ENCODE measurements around the gene CPT1B. TPM values are rescaled to one million over a fixed set of nuclear protein-coding genes. Genes with fewer than 3 reads are reported as not detected.
A peak's percentile ranks its signal among the peaks of the same experiment; 100 is the strongest.

Gene CPT1B
- polyA plus RNA-seq, 1 experiment, result 4.3 TPM

GRCh38 chr22:50531962-50532674 lies 46.1 kb downstream of the CPT1B start:
- Histone ChIP-seq H3K27me3 (ENCODE audit: control insufficient read depth, insufficient read depth, low read length) (no peaks in the 10 kb centered on the region), H3K36me3 (ENCODE audit: control insufficient read depth, insufficient read depth, low read length) (no peaks in the 10 kb centered on the region), H3K4me3 (ENCODE audit: low read depth, low read length) (peak overlapping the region; percentile 59)
- no peak for TF ChIP-seq CTCF (IDR thresholded peaks at IDR 0.05; ENCODE audit: insufficient read depth, low read depth, low read length)
- CTCF ChIA-PET, result interaction anchor here (1.0 to 1.3 kb wide), 3 partner anchors 9 to 89 kb away, joined by 3 to 4 read pairs (median 3); partner anchors contain the start of gene SYCE3
- POLR2A ChIA-PET, result interaction anchor here (0.6 kb wide), 1 partner anchor 9 kb away, joined by 6 read pairs; no protein-coding TSS in a partner anchor
- no peak for DNase-seq (ENCODE audit: low read depth)

DNA sequence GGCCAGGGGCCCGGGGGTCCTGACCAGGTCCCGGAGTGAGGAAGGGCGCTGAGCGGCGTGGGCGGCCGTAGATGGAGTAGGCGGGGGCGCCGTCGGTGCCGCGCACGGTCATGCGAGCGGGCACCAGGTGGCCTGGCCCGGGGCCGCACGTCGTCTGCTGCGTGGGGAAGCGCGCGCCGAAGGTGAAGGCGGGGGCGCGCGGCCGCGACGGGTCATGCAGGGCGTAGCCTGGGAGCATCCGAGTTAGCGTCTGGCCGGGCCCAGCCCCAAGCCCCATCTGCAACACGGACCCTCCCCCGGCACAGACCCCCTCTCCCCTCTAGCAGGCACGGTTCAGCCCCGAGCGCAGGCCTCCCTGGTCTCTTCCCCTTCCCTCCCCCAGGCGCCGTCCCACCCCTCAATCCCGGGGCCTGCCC lies 46.7 kb downstream of the CPT1B start:
- Histone ChIP-seq H3K36me3 (ENCODE audit: control insufficient read depth, insufficient read depth, low read length) (no peaks in the 10 kb centered on the region), H3K27me3 (ENCODE audit: control insufficient read depth, insufficient read depth, low read length) (no peaks in the 10 kb centered on the region), H3K4me3 (ENCODE audit: low read depth, low read length) (peak overlapping the region; percentile 59)
- no peak for TF ChIP-seq CTCF (IDR thresholded peaks at IDR 0.05; ENCODE audit: insufficient read depth, low read depth, low read length)
- POLR2A ChIA-PET, result interaction anchor here (0.6 kb wide), 1 partner anchor 9 kb away, joined by 6 read pairs; no protein-coding TSS in a partner anchor
- CTCF ChIA-PET, result interaction anchor here (1.0 to 1.3 kb wide), 2 partner anchors 9 to 31 kb away, joined by 3 to 4 read pairs; partner anchors contain the start of gene SYCE3
- DNase-seq (ENCODE audit: low read depth), result no peak

DNA sequence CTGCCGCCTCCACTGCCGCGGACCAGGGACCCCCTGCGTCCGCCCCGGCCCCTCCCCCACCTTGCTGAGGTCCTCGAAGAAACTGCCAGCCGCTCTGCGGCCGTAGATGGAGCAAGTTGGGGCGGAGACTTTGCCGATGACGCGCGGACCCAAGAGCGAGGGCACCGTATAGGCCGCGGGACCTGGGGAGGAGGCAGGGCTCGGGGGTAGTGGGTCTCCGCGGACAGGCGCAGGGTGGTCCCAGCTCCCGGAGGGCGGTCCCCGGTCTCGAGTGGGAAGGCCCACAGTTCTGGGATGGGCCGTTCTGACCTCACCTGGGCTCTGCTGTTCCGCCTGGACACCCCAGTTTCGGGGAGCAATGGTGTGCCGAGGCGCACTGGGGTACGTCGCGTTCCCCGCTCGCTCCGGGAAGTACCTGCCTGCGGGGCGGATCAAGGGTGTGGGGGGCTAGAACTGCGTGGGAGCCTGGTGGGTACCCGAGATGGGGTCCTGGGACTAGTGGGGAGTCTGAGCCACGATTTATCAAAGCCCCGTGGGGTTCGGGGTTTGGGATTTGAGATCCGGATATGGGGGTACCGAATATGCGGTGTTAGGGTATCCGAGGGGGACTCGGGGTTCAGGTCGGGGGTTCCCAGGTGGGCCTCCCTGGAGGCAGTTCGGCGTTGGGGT lies 47.2 kb downstream of the CPT1B start:
- H3K4me3 ChIP-seq (ENCODE audit: low read depth, low read length), result peak overlapping the region; percentile 59
- TF ChIP-seq CTCF (IDR thresholded peaks at IDR 0.05; ENCODE audit: insufficient read depth, low read depth, low read length), result no peak
- H3K36me3 ChIP-seq (ENCODE audit: control insufficient read depth, insufficient read depth, low read length), result no peaks in the 10 kb centered on the region
- ChIA-PET CTCF (interaction anchor here (1.3 kb wide), 1 partner anchor 32 kb away, joined by 3 read pairs; the partner anchor contains the start of gene SYCE3), POLR2A (interaction anchor here (0.6 kb wide), 1 partner anchor 10 kb away, joined by 6 read pairs; no protein-coding TSS in a partner anchor)
- H3K27me3 ChIP-seq (ENCODE audit: control insufficient read depth, insufficient read depth, low read length), result no peaks in the 10 kb centered on the region
- DNase-seq (ENCODE audit: low read depth), result no peak

- DNase-seq (ENCODE audit: low read depth), result no peak
- CTCF ChIA-PET, result no interaction called here
- TF ChIP-seq CTCF (IDR thresholded peaks at IDR 0.05; ENCODE audit: insufficient read depth, low read depth, low read length), result no peak
- Histone ChIP-seq H3K4me3 (ENCODE audit: low read depth, low read length) (peak overlapping the region; percentile 59), H3K36me3 (ENCODE audit: control insufficient read depth, insufficient read depth, low read length) (no peaks in the 10 kb centered on the region), H3K27me3 (ENCODE audit: control insufficient read depth, insufficient read depth, low read length) (no peaks in the 10 kb centered on the region)
- POLR2A ChIA-PET, result no interaction called here
These were observed 47.7 kb downstream of the CPT1B start for GRCh38 chr22:50530580-50530876.

DNA sequence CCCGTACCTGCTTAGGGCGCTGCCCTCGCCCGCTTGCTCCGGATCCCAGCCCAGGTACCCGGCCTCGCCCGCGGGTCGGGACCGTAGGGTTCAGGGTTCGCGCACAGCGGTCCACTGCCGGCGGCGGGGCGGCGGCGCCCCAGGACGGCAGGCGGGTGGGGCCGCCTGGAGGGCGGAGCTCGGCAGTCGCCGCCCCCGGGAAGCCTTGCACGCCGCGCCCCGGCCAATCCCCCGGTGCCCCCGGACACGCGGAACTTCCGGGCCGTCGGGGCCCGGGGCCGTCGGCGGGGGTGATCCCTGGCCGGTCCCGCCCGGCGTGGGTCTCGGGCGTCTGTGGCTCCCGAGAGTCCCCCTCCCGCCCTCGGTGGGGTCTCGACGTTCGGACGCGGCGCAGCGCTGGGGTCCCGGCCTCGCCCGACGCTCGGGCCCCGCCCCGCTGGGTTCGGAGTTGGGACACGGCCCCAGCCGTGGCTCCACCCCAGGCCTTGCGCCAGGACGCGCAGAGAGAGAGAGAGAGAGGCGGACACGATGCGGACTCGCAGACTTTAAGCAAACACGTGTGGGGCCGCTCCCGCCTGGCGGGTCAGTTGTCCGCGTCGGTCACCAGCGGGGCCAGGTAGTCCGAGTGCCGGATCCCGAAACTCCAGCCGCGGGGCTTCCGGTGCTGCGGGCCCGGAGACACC lies 48.2 kb downstream of the CPT1B start, which contains the start of gene TYMP:
TSS of gene TYMP (minus strand) at position 116 of the 683 bp plus-strand sequence. CDS start 303 bp downstream, outside the sequence.
- DNase-seq (ENCODE audit: low read depth), result no peak
- ChIA-PET CTCF (interaction anchor here (0.6 to 2.0 kb wide), 4 partner anchors 33 to 205 kb away, joined by 3 to 9 read pairs (median 3); partner anchors contain the start of gene SYCE3), POLR2A (interaction anchor here (1.0 kb wide), 1 partner anchor 22 kb away, joined by 4 read pairs; the partner anchor contains the start of genes LMF2 and NCAPH2)
- Histone ChIP-seq H3K27me3 (ENCODE audit: control insufficient read depth, insufficient read depth, low read length) (no peaks in the 10 kb centered on the region), H3K36me3 (ENCODE audit: control insufficient read depth, insufficient read depth, low read length) (no peaks in the 10 kb centered on the region), H3K4me3 (ENCODE audit: low read depth, low read length) (peak within 1 kb of the TSS; percentile 59)
- no peak for TF ChIP-seq CTCF (IDR thresholded peaks at IDR 0.05; ENCODE audit: insufficient read depth, low read depth, low read length)

Measured in BJ (cell line).